Measurements from ENCODE around the gene HDAC5.

- TF ChIP-seq POLR2A (IDR thresholded peaks at IDR 0.05) = no peak
- no peak for TF ChIP-seq CTCF (IDR thresholded peaks at IDR 0.05)
Measured at GRCh38 chr17:44164476-44164875, 41.0 kb upstream of the HDAC5 start.

Measured in transverse colon (tissue), 3 donors.